GM12801 (cell line): ENCODE measurements around the gene CRX.

Experiments
- TF ChIP-seq, protein P1 (sequence below): IDR thresholded peaks from one replicate; pipeline ENCODE4 v1.5.1; 2011; ENCODE audit warnings: control low read depth; ENCODE audit not compliant: insufficient read length; ENCODE audit errors: extremely low read depth

CRX gene

DNA sequence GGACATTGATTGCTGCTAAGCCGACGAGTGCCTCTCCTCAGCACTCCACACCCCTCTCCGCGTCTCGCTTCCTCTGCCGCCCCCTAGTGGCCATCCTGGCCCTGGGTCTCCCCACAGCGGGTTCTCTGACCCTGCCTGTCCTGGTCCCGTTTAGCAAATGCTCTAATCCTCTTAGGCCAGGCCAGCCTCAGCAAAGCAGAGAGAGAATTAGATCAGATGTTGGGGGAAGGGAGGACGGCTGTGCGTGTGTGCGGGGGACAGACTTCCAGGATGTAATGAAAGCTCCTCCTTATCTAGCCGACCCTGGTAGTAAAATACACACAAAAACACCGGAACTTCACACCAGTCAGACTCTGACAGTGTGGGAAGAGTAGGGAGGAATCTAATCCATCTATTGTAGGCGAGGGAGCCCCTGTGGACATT lies 41.8 kb downstream of the CRX start:
- TF ChIP-seq, protein P1, sequence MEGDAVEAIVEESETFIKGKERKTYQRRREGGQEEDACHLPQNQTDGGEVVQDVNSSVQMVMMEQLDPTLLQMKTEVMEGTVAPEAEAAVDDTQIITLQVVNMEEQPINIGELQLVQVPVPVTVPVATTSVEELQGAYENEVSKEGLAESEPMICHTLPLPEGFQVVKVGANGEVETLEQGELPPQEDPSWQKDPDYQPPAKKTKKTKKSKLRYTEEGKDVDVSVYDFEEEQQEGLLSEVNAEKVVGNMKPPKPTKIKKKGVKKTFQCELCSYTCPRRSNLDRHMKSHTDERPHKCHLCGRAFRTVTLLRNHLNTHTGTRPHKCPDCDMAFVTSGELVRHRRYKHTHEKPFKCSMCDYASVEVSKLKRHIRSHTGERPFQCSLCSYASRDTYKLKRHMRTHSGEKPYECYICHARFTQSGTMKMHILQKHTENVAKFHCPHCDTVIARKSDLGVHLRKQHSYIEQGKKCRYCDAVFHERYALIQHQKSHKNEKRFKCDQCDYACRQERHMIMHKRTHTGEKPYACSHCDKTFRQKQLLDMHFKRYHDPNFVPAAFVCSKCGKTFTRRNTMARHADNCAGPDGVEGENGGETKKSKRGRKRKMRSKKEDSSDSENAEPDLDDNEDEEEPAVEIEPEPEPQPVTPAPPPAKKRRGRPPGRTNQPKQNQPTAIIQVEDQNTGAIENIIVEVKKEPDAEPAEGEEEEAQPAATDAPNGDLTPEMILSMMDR, result no peak

DNA sequence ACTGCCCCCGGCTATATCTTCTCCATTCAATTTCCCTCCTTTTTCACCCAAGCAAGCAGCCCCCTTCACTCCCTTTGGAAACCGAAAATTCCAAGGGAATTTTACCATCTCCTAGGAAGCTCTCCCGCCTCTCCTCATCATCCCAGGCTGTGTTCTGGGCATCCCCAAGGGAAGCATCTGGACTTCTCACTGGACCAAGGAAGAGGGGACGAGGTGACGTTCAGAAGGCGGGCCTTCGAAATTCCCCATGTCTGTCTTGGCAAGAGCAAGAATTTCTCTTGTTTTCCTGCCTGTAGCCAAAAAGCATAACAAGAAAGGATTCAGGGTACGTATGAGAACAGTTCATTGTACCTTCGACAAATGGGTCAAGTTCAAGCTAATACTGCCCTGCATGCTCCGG lies 43.4 kb downstream of the CRX start:
- TF ChIP-seq, protein P1, result no peak

DNA sequence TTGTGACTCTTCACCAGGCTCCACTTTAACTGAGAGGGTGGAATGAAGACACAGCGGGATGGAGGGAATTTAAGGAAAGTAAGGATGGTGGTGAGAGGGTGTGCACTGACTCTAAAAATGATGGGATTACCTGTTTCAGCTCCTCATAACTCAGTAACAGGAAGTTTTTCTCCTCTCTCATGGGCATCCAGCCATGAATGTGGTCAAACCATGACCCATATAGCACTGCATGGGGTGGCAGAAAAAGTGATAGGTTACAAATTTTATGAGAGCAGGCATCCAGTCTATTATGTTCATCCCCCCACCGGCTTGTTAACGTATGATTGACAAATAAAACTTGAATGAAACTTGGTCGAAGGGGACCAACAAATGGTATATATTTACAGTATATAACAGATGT lies 57.2 kb downstream of the CRX start:
- TF ChIP-seq, protein P1, result no peak

DNA sequence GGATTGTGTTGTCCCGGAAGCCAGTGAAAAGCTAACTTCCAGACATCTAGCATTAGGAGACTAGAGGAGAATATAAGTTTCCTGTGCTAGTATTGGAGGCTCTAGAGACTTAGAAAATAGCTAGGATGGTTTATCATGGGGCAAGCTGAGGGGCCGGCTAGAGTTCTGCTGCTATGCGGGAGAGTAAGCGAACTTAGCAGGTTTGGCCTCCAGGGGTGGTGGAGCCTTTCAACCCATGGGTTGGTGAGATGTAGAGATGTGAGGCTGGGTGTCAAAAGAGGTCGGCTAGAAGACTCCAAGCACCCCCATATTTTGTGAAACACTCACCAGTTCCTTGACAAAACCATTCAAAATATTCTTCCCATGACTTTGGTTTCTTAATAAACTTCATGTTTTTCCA lies 60.0 kb downstream of the CRX start:
- TF ChIP-seq, protein P1, result no peak

DNA sequence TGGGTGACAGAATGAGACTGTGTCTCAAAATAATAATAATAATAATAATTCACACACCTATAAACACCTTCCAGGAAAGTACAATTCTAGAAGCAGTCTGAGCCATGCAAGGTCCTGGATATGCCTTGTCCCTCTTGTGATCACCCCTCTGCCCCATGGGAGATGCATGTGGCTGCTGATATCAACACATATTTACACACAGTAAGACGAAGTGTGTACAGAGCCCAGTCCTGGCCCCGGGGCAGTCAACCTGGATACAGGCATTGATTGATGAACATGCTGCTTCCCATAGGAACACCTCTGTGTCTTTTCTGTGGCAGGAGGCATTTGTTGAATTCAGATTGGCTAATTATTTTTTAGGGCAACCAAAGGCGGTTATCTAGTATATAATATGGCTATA lies 61.2 kb downstream of the CRX start:
- TF ChIP-seq, protein P1, result no peak

GRCh38 chr19:47885067-47885463 lies 63.3 kb downstream of the CRX start:
- TF ChIP-seq, protein P1, result no peak

DNA sequence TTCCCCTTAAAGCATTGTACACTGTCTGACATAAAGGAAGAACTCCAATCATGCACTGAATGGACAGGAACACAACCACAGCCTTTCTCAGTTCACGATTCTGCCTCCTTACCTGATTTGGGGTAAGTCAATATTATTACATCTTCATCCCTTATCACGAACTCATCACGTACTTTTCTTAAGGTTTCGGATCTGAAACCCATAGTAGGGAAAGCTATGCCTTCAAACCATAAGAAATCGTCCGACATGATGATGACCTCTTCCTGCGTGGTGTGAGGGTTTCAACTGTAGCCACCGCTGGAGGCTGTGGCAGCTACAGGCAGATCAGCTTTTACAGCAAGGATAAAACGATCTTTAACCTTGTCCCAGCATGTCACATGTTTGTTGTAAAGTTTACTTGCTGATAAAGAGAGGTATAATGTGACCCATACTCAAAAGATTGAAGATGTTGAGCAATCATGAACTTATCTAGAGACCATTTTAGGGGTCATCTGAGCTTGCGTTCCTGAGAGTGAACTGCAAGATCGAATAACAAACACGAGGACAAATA lies 64.3 kb downstream of the CRX start, which contains the start of gene SULT2A1:
TSS of gene SULT2A1 (minus strand) at position 306 of the 550 bp plus-strand sequence. CDS start at position 248, 58 bp downstream.
- TF ChIP-seq, protein P1, result no peak
